Endothelial cell of hepatic sinusoid (primary cell): ENCODE results near the gene CDKL5.

Experiments used
- in situ Hi-C: cut with HindIII; loops from 2 replicates; pipeline ENCODE4 v1.10.0; 2017; ENCODE audit warnings: low sequenced_read_pairs

CDKL5 gene

DNA sequence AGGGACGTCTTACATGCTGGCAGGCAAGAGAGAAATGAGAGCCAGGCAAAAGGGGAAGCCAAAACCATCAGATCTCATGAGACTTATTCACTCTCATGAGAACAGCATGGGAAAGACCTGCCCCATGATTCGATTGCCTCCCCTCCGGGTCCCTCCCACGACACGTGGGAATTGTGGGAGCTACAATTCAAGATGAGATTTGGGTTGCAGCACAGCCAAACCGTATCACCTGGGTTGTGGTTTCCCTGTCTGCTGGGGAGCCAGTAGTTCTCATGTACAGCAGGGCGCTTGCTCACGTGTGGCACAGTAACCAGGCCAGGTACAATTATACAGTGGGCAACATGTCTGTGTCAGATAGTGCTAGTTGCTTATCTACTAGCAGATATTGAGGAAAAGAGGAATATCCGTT lies 257.6 kb downstream of the CDKL5 start:
- in situ Hi-C loops = no loop called here

DNA sequence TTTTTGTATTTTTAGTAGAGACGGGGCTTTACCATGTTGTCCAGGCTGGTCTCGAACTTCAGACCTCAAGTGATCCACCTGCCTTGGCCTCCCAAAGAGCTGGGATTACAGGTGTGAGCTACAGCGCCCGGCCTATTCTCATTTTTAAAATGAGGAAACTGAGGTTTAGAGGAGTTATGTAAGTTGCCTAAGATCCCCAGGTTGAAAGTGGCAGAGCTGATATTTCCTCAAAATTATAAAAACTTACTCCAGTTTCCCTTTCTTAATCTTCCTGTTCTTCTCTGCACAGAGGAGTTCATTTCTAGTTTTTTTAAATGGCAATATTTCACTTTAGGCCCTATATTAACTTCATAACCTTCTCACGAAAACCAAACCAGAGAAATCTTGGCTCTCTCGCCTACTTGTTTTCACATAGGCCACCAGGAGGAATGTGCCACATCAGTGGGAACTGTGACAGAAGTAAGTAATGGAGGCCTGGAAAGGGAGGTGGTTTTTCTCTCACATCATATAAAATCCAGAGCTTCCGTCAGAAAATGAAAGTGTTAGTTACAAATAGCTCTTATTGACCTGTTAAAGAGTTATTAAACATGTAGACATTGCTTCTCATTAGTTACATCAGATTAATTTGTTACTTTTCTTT lies 262.6 kb downstream of the CDKL5 start:
- in situ Hi-C loops = no loop called here

DNA sequence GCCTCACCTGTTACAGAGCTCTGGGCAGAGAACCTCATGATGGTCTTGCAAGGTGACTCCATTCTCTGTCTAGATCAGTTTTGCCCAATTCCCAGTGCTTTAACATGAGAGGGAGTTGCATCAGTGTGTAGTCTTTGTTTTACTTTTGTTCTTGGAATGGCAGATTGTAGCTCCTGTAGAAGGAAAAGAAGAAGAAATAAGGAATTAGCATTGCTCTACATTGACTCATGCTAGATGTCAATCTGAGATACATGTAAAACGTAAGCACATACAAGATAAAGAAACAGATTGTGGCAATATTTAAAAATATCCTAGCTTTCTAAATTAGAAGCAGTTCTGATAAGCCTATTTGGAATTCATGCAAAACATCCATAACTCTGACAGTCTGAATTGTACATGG lies 266.0 kb downstream of the CDKL5 start:
- in situ Hi-C loops = no loop called here

DNA sequence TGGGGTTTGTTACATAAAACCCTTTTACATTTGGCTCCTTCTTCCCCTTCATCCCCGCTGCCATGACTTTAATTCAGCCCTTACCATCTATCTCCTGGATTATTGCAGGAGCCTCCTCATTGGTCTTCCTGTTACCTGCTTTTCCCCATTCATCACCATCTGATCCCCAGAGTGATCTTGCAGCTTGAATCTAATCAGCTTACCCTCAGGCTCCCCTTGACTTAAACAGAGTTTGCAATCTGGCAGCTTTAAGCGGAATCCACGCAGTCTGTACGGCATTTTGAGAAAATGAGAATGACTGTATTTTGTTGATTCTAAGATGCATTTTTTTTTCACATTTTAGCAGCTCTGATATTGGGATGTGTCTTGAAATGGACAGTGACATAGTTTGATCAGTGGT lies 267.1 kb downstream of the CDKL5 start:
- in situ Hi-C loops = no loop called here

DNA sequence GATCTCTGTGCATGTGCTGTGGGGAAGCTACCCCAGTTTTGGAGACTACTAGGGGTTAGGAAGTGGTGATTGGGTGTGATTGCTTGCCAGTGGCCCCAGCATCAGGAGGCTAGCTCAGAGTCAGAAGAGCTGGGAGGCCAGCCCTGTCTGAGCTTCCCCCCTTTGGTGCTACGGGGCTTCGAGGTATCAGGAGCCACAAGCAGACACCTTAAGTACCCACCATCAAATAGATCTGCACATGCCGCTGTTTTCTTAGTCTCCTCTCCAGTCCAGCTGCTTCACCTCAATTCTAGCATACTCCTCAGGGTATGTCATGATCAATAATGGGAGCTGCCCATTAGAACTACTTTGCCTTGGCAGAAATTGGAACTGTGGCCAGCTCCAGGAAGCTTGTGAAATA lies 271.2 kb downstream of the CDKL5 start:
- in situ Hi-C loops = no loop called here

DNA sequence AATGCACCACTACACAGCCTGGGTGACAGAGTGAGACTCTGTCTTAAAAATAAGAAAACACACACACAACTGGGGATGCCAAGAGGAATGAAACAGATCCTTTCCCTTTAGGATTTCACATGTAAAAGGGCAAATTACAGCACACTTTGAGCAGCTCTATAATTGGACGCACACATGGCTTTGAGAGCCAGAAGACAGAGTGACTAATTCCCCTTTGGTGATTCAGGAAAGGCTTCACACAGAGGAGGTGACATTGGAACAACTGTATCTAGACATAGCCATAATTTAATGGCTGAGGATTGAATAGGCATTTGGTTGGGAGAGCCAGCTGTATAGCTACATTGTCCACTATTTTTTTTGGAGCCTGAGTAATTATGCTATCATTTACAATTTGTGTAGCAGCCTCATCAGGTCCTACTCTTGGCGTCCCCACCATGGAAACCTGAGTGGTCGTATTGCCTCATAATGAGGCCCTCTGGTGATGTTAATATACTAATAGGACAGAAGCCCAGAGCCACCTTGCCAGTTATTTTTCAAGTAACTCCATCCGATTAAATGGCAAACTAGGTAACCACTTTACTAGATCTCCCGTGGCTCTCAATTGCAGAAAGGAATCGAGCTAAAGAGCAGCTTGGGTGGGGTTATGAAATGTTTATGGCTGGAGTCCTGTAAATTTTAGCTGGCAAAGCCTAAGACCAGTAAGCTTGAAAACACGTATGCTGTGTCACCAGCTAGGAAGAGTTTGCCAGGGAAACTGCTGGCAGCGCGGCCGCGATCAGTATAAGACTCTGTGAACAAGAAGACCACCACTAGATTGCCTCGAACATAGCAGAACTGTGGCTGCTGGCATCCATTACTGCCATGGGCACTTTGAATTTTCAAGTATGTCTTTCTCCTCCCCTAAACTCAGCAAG lies 273.6 kb downstream of the CDKL5 start:
- in situ Hi-C loops = no loop called here

DNA sequence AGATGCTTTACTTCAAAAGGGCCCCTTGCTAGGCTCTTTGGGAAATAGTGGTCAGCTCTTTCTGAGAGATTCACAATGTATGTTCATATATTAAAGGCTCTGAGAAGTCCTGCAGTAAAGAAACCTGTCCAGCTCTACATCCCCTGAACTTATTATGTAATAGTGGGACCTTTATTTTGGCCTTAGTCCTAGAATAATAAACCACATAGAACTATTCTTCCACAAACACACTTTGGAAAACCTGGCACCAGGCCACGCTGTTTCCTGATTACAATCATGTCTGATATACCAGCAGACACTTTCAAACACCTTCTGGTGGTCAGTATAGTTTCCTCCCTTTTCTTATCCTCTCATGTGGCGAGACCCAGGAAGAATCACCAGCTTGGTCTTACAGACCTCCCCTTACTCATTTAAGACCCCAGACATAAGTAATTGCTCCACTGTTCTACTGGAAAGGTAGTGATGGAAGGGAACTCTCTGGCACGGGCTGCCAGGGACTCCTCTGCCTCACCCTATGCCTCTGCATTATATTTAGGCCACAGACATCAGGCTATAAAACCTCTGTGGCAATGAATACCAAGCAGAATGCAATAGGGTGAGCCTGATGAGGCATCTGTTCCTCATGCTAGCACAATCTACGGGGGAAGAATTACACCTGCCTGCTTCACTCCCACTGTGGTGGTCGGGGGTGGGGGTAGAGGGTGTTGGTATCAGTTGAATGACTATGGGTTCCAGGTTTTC lies 276.4 kb downstream of the CDKL5 start:
- in situ Hi-C loops = no loop called here

DNA sequence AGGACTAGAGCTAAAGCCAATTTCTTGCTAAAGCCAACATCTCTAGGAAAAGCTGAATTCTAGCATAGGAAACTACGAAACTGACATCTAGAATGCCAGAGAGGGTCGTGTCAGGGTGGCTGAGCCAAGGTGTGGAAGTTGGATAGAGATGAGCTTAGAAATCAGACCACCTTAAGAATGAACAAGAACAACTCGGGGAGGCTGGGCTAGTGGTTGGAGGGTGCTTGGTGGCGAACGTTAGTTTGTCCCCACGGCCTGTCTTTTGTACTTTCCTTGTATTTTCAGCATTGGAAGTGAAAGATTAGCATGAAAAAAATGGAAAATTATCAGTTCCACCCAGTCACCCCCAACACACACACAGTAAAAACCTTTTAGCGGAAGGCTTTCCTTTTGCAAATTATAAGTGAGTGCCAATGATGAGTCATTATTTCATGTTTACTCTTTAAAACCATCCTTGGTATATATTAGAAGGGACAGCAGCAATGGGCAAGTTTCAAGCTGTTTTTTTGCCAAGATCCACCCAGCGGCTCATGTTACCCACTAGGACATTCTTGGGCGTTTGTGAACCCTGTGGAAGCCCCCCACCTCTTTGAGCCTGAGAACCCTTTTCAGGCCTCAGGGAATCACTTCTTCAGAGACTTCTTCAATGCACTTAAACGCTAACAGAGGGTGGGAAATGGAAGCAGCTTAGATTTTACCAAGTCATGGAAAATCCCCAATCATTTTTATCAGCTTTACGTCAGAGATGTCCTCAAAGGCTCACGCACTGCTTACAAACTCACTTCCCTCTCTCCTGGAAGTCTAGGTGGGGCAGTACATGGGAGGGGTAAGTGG lies 277.2 kb downstream of the CDKL5 start:
- in situ Hi-C loops = no loop called here
